GM19328 (cell line): Measurements from ENCODE around the gene ST6GALNAC3.
"Not testable (repeated sequence)": the region's sequence is repeated elsewhere in the genome, so short reads cannot be mapped to it uniquely, and the experiment has no call there.

Experiments used
- ATAC-seq: cut with Tn5 transposase; IDR thresholded peaks from one replicate; pipeline ENCODE4 v1.9.1; 2021; ENCODE audit warnings: mild to moderate bottlenecking, moderate library complexity; ENCODE audit not compliant: unreplicated experiment

Gene ST6GALNAC3

GRCh38 chr1:76105372-76105771 lies 30.8 kb downstream of the ST6GALNAC3 start:
- ATAC-seq = no peak

DNA sequence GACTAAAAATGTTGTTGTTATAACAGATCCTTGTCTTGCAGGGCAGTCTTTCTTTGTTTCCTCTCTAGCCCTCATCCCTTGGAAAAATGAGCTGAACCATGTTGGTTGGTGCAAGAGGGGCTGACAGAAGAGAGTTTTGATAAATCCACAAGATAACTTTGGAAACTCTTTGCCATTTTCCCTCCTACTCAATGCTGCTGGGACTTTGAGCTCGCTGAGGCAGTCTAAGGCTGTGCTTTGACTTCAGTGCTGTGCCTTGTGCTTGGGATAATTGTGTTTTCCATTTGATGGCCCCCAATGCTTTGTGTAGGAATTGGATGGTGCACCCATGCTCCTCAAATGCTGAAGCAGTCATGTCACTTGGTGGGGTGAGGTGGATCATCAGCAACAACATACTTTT lies 31.7 kb downstream of the ST6GALNAC3 start:
- ATAC-seq = no peak

- ATAC-seq = no peak
Measured at GRCh38 chr1:76106719-76107235, 32.2 kb downstream of the ST6GALNAC3 start.

DNA sequence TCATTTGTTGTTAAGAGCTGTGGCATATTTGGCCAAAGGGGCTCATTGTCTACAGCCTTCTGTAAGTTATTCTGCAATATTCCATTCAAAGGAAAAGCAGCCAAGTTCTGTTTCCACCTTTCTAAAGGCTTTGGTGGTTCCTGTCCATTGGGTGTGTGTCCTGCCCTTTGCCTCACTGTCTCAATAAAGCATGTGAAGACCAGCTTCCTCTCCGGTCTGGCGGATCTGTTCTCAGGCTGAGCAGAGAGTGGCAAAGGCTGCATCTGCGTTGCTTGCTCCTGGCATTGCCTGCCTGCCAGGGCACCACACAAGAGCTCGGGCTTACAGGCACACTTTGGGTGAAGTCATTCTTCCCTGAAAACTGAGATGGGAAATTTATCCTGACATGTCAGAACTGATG lies 34.9 kb downstream of the ST6GALNAC3 start:
- no peak for ATAC-seq

DNA sequence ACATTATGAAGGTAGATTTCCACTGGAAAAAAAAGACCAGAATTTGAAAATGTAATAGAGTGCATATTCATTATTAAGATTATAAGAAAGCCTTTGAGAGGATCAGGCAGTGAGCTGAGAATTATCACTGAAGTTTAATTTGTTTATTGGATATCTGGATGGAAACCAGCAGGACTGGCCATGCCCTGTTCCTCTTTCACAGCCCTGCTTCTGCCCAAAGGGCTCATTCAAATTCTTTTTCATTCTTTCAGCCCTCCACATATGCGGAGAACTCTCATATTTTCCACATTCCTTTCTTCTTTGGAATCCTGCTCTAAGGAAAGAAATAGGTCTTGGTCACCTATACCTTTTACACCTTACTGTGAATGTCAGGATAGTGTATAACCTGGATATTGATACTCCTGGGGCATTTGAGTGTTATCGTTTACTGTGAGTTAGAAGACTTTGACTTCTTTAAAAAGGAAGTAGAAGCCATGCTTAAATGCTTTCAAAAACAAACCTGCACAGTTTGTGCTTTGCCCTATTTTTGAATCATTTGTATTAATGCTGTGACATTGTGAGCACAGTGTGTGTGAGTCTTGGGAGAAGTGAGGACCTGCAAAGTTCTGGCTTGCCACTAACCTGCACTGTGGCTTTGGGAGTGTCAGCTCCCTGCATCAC lies 35.5 kb downstream of the ST6GALNAC3 start:
- no peak for ATAC-seq

- ATAC-seq = no peak
Measured at GRCh38 chr1:76110666-76111065, 36.1 kb downstream of the ST6GALNAC3 start.

GRCh38 chr1:76112321-76112720 lies 37.8 kb downstream of the ST6GALNAC3 start:
- ATAC-seq = not testable (repeated sequence)

GRCh38 chr1:76113446-76113845 lies 38.9 kb downstream of the ST6GALNAC3 start:
- no peak for ATAC-seq

DNA sequence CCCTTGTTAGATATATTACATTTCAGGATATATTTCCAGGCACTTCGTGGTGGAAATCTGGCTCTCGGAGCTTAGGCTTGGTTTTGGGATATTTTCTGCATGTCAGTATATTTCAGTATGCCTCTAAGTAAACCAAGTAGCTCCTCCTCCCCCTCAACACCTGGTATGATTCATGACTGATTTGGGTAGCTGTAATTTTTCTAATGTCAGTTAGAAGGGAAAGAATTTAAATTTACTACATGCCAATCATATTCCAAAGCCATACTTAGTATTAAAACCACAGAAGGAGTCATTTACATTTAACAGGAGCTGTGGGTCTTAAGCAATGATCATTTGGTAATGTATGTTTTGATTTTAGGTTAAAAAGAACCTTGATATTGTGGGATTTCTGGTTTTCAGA lies 40.6 kb downstream of the ST6GALNAC3 start:
- no peak for ATAC-seq

DNA sequence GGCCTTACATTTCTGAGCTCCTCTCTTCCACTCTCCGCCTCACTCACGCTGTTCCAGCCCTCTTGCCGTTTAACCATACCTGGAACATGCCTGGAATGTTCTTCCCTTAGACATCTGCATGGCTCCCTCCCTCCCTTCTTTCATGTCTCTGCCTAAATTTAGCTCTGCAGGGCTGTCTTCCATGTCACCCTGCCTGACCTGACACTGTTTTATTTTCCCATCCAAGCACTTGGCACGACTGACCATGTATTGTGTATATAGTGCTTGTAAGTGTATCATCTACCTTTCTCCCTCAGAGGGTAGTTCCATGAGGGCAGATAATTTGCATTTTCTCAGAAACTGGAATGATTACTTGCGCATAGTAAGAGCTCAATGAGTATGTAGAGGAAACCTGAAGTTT lies 47.3 kb downstream of the ST6GALNAC3 start:
- ATAC-seq = no peak

- ATAC-seq = no peak
Measured at GRCh38 chr1:76122271-76122670, 47.7 kb downstream of the ST6GALNAC3 start.

- not testable (repeated sequence) for ATAC-seq
Measured at GRCh38 chr1:76123411-76124064, 49.0 kb downstream of the ST6GALNAC3 start.

DNA sequence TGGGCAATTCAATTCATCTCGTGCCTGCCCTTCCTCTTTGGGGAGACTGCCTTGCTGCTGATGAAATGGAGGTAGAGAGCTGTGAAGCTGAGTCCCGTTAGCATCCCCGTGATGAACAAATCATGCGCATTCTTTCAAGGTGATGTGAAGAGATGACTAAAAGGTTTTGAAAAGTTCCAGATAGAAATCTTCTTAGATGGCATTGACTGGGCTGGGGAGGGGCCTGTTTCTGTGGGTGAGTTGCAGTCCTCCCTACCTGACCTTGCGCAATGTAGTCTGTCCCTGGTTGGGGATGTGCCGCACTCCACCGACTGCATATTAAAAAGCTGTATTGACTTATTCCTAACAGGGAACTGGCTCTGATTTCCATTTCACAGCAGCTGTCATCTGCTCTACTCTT lies 49.6 kb downstream of the ST6GALNAC3 start:
- no peak for ATAC-seq

DNA sequence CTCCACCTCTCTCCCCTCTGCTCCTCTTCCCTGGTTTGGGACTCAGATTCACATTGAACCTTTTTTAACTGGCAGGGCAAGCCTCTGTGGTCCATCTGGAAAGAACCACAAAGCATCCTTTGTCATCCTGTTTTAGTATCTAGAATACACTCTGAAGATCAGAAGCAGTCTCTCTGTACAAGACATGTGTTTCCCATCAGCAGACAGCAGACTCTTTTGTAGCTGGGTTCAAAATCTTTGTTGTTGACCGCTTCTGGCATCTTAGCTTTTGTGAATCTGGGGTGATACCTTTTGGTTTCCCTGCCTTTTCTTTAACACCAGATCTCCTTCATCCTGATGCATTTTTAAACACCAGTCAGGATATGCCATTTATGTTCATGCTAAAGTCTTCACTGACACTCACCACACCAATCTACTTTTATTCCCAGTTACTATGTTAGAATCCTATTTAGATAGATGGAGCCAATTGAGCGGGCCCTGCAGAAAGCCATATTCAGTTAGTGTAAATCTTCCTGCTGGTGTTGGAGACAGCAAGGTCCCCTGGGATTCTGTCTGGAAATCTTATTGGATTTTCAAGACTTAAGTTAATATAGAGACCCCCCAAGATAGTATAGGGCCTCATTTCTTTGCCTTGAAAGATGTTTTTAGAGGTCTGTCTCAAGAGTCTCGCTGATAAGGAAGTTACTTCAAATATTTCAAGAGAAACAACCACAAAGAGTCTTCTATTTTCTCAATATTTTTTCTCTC lies 51.1 kb downstream of the ST6GALNAC3 start:
- no peak for ATAC-seq

DNA sequence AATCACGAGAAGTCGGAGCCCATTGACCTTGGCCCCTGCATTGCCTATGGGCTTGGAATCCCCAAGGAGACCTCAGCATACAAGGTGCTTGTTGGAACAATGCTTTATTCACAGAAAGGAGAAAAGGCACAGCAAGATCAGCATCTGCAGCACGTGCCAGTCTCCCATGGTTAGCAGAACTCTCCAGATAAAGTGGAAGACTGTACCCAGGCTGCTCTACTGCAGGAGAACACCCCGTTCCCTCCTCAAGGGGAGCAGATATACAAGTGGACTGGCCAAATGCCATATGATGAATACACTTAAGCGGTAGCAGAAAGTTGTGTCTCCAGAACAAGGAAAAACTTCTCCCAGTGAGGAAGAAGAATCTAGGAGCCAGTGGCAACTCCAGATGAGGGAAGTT lies 53.5 kb downstream of the ST6GALNAC3 start:
- no peak for ATAC-seq

GRCh38 chr1:76129731-76130130 lies 55.2 kb downstream of the ST6GALNAC3 start:
- no peak for ATAC-seq

DNA sequence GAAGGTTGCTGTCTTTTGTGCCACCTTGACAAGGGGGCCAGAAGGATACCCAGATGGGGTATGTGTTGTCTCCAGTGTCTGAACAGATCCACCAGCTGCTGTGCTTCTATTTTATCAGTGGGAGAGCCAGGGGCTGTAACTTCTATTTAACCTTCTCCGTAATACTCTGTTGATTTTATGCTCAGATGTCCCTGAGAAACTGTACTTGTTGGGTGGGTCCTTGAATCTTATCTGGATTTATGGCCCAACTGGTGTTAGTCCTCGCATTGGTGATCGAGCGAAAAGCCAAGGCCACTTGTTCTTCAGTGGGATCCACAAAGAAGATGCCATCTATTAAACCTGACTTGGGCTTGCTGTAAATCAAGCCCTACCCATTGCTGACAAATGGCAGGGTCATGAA lies 56.4 kb downstream of the ST6GALNAC3 start:
- no peak for ATAC-seq

- no peak for ATAC-seq
Measured at GRCh38 chr1:76133977-76134376, 59.4 kb downstream of the ST6GALNAC3 start.

- no peak for ATAC-seq
Measured at GRCh38 chr1:76135835-76136234, 61.3 kb downstream of the ST6GALNAC3 start.

DNA sequence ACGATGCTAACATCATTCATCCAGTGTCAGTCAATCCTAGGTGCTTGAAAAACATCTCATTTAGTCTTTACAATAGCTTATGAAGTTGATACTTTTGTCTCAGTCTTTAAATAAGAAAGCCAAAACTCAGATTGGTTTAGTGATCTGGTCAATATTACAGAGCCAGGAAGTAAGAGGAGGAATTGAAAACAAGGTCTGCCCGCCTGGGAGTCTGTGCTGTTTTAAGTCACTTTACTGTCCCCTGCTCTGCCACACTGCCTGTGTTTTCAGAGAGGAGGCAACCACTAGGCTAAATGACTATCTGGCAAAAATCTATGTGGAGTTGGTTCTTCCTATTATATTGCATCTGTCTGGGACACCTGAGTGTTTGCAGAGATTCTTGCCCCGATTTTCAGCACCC lies 62.3 kb downstream of the ST6GALNAC3 start:
- ATAC-seq = no peak

DNA sequence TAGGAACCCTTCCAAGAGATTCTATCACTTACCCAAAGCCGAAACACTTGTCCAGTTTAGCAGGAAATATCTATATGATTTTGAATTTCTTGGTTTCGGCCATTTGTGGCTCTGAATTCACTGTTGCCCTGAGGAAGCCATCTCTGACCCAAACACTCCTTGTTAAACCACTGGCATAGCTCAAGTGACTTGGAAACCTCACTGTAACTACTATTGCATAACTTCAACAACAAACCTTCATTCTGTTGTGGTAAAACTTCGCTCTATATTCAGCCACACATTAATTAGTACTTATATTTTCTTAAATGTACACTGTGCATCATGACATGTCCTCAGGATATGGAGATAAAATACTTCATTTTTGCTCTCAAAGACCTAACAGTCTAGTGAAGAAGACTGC lies 63.2 kb downstream of the ST6GALNAC3 start:
- ATAC-seq = no peak

GRCh38 chr1:76138217-76138616 lies 63.7 kb downstream of the ST6GALNAC3 start:
- ATAC-seq = no peak
